Renal cortical epithelial cell (primary cell): Measurements from ENCODE around the gene JDP2. TPM values are rescaled to one million over a fixed set of nuclear protein-coding genes. Genes with fewer than 3 reads are reported as not detected.

Experiments
- DNase-seq: peaks from one replicate; pipeline ENCODE4 v3.0.0-alpha.2; 2011; ENCODE audit warnings: low read depth
- total RNA-seq: library from RNA; depleted of rRNA; stranded (reverse); fragments of >200 nt; gene quantifications from 2 replicates; pipeline ENCODE4 v1.2.3, GENCODE V29; 2014

Gene JDP2
- total RNA-seq, 1 donor from 2014 or later = 27.0 TPM

DNA sequence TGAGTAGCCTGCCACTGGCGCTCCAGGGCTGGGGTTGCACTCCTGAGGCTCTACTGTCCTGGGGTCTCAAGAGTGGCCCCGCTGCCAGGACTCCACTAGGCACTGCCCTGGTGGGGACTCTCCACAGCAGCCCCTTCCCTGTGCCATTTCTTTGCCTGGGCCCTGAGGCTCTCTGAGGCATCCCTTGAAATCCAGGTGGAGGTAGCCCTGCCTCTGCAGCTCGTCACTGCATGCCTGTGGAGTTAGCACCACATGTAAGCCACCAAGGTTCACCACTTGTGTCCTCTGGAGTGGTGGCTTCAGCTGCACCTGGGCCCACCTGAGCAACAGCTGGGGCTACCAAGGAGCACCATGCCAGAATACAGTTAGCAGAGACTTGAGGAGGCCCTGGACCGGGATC lies 54.5 kb downstream of the JDP2 start:
- DNase-seq = no peak

DNA sequence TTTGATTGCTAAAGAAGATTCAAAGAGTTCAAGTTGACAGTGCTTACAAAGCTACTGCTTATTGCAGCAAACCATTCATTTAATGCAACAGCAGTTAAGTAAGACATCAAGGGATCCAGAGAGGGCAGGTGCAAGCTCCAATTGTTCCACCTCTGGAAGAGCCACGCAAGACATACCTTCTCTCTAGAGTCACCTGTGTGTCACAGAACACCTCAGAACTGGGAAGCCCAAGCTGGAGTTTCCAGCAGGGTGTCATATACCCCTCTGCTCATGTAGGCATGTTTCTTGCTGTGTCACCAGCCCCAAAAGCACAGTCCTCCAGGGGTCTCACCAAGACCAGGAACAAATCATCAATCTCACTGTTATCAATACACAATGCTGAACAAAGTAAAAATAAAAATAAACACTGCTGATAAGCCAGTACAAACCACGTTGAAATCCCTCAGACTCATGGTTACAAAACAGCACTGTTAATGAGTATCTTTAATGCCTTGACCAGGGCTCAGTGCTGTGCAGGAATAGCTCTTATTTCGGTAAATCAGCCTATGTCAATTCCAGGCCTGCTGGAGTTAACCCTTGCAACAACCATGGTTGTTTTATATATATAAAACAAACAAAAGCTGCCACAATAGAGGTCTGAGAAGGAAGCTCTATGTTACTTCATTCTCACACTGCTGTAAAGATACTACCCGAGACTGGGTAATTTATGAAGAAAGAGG lies 57.0 kb downstream of the JDP2 start:
- peak; percentile 42 for DNase-seq

DNA sequence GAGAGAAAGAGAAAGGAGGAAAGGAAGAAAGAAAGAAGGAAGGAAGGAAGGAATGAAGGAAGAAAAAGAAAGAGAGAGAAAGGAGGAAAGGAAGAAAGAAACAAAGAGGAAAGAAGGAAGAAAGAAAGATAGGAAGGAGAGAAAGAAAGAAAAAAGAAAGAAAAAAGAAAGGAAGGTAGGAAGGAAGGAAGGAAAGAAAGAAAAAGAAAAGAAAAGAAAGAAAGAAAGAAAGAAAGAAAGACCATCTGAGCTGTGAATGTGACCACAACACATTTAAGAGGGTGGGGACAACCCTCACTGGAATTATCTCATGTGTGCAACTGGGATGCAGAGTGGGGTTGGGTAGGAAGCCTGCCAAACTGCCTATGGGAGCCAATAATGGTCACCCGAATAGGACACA lies 58.5 kb downstream of the JDP2 start:
- no peak for DNase-seq

DNA sequence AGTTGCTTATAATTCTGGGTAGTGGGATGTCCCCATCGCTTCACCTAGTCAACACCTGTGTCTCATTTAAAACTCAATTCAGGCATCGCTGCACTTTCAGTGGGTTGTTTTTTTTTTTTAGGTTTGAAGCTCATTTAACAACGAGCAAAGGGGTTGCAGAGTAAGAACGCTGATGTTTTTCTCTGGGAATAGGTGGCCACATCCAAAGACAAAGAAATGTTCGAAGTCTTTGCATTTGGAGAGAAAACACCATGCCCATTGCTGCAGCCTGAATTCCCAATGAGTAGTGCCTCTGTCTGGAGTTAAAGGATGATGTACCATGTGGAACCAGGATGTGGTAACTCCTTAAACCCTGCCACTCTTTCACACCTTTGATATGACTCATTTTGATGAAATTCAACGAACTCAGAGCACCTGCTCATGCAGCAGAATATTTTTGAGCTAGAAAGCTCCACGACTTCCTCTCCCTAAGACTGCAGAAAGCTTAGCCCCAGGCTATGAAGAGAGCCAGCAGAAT lies 59.4 kb downstream of the JDP2 start:
- peak; percentile 78 for DNase-seq

DNA sequence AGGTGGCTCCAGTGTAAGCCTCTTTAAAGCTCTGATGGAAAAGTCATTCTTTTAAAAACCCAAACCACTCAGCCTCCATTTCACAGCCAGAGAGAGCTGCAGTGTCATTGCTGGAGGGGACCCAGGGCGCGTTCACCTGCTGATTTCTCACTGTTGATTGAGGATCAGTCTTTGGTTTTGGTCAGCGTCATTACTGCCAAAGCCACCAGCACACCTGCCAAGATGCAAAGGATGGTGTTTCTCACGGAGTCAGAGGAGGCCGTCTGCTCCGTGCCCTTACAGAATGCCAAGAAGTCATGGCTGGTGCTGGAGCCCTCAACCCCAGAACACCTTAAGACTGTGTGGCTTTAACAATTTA lies 61.6 kb downstream of the JDP2 start:
- no peak for DNase-seq

DNA sequence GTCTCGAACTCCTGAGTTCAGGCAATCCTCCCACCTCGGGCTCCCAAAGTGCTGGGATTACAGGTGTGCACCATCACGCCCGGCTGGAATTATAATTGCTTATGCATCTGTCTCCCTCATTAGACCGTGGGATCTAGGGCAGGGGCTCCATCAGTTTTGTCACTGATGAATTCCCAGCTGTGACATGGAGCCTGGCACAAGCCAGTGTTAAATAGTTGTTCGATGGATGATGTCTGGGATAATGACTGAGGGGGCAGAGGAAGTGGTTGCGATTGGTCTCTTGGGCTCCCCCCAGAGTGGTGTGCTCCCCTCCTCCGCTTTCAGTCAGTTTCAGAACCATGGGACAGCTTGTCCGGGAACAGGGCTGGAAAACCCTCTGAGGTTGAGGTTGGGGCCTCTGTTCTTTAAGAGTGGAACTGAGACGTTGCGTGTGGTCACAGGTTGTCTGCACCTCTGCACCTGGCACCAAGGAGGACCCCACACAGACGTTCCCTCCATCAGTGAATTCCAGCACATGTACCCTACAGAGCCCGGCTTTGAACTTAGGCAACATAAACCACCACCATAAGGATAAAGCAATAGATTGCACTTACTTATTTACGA lies 63.7 kb downstream of the JDP2 start:
- no peak for DNase-seq

DNA sequence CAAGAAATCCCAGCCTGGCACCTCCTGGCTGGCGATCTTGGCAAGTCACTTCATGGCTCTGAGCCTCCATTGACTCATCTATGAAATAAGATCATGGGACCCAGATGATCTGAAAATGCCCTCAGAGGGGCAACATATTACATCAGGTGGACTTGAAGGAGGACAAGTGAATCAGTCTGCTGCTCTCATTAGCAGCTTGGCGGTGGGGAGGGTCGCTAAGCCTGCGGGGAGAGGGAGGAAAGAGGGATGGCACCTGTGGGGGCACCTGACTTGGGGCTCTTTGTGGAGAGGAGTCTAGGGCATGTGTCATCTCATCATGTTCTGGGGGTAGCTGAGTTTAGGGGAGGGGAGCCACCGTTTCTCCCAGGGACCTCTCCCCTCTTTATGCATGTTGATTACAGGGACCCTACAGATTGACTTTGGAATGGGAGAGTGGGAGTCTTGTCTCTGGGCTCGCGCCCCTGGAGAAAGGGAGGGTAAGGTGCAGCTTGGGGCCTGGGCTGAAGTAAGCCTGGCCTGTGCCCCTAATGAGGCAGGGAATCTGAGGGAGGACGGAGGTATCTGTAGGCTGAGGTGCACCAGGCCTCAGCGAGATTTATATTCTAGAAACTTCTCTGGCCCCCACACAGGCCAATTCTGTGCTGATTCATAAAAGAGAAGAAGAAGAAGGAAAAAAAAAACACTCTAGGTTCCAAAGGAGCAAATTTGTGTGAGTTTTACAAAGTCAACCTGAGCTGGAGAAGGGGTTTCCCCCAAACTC lies 65.2 kb downstream of the JDP2 start:
- no peak for DNase-seq

DNA sequence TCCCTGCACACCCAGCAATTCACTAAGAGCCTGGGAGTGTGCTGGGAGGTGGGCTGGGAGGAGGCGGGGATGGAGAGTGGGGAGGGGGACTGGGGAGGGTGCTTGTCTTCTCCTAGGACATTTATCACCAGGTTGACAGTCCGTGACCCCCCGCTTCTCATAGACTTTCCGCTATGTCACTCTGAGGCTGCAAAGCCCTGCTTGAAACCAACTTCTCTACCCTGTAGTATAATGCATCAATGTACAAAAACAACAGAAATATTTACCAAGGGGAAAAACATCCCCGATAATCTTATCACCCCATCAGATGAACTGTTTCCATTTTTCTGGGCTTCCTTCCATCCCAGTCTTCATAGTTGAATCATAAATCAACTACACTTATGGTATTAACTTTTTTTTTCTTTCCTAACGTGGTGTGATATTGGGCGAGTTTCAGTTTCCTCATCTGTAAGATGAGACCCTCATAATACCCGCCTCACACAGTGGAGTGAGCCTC lies 65.8 kb downstream of the JDP2 start:
- DNase-seq = no peak

DNA sequence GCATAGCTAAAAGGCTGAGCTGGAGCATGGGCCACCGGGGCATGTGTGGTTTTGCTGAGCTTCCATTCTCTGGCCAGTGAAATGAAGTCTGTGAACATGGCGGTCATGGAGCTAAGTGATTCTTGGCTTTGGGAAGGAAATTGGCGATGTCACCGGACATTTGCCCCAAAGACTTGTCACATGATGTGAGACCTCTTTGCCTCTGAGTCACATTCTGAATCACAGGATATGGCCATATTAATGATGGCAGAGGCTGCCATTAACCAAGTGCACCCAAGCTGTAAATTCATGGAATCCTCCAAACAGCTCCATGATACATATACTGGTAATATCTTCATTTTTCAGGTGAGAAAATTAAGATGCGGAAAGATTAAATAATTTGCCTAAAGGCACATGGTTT lies 67.1 kb downstream of the JDP2 start:
- DNase-seq = no peak

DNA sequence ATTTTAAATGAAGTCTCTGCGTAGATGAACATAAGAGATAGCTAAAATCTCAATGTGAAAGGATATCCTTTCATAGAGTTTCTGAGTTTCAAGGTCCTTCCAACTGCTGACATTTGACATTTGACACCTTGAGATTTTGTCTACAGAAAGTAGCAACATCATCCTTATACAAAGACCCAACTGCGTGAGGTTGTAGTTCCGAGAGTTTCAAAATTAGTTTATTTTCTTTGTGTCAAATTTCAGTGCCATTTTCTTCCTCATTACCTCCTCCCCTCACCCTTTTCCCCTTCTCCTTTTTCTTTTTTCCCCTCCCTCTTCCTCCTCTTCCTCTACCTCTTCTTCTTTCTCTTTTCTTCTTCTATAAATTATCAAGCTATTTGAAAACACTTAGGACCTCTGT lies 67.6 kb downstream of the JDP2 start:
- DNase-seq = no peak

DNA sequence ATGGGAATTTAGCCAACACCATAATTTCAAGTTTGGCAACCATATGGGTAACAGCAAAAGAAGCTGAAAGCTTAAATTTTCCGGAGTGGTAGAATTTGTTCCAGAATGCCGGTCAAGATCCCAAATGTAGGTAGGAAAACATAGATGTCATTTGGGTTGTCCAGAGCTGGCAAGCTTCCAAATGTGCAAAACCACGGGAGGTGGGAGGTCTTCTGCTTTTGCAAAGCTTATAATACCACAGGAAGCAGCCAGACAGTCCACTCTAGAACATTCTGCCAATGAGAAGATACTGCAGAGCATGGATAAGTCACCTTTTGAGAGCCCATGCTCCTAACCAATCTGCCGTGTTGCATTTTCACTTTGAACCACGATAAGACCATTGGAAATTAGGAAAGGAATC lies 68.1 kb downstream of the JDP2 start:
- DNase-seq = no peak

DNA sequence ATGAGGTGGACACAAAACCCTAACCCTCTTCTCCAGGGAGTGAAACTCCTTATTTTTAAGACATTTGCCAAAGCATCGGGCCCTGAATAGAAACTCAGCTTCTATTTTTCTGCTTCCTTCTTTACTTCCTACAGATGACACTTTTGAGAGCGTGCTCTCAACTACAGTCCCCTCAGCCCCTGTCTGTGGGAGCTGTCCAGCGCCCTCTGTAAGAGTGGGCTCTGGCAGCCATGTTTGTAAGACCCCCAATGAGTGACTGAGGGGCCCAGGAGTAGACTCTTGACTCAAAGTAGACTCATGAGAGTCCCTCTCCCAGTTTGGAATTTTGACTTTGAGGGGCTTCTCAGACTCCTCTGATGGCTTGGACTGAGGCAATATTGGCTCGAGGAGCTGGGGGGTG lies 68.9 kb downstream of the JDP2 start:
- no peak for DNase-seq

DNA sequence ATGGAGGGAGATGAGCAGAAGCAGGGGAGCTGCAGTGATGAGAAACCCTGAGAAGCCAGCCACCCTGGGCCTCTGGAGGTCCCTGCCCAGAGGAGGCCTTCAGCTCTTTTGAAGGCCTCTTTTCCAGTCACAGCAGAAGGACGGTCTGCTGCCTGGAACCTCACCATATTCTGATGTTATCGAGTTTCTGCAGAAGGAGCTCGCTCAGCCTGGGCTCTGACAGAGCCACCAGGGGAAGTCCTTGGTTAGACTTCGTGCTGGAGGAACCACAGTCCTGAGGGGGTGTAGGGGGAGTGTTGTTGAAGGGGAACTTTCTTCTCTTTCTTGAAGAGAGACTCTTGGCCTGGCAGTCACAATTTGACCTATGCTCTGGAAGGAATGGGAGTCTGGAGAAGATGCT lies 69.4 kb downstream of the JDP2 start:
- DNase-seq = no peak

DNA sequence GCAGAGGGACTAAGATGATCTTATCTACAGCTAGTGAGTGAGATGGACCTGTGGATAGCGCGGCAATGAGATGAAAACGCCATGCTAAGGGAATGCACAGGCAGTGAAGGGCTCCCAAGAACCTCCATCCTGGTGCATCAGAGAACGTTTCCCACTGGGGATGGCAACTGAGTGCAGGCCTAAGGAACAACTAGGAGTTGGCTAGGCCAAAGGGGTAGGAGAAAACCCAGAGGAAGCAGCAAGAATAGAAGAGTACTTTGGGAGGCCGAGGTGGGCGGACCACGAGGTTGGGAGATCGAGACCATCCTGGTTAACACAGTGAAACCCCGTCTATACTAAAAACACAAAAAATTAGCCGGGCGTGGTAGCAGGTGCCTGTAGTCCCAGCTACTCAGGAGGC lies 69.9 kb downstream of the JDP2 start:
- no peak for DNase-seq

DNA sequence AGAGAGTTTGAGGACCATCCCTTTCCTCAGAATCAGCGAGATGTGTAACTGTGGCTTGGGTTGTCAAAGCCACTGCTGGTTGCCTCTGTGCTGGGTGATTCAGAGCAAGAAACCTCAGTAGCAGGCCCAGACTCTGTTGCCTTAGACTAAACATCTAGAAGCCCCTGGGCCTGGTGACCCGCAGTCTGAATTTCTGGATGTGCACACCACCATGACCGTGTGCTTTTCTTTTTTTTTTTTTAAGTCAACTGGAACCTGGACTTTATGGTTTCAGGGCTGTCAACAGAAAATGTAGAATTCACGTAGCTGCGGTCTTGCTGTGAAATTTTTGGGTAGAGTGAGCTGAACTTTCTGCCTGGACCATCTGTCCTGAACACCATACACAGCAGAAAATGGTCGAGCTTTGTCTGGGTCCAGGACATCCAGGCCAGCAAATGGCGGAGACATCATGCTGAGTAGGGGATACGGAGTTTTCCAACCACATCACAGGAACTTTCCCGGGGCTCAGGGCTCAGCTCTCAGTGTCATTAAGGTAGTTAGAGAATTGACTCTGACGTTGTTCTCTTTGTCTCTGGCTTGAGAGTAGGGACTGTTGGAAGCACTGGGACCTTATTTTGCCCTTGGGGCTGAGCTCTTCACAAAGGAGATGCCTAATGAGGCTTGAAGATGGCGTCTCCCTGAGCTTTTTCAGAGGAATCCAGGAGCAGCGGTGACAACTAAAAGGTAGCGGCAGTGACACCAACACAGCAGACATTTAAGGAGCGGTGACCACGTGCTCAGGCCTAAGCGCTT lies 71.5 kb downstream of the JDP2 start:
- DNase-seq = no peak

DNA sequence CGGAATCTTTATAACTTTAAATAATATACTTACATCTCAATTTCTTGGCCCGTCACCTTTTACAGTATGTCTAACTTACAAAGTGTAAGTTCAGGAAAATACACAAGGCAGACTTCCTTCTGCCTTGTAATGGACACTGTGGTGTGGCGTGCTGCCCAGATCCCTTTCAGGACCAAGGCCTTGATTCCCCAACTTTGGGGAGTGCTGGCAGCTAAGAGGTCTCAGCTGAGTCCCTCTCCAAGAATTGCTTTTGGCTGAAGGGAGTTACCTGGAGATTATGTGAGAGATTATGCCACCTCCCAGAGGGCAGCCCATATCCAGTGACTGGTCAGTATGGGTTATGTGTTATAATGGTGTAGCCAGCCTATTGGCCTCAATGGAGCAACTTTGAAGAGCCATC lies 73.3 kb downstream of the JDP2 start:
- DNase-seq = no peak

DNA sequence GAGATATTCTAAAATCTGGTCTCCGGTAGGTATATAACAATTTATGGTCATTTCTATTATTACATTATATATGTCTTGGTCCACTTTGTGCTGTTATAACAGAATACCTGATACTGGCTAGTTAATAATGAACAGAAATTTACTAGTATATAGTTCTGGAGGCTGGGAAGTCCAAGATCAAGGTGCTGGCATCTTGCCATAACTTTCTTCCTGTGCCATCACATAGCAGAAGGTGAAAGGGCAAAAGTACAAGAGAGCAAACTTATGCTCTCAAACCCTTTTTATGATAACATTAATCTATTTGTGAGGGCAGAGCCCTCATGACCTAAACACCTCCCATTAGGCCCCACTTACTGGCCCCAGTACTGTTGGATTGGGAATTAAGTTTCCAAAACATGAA lies 76.6 kb downstream of the JDP2 start:
- DNase-seq = no peak

DNA sequence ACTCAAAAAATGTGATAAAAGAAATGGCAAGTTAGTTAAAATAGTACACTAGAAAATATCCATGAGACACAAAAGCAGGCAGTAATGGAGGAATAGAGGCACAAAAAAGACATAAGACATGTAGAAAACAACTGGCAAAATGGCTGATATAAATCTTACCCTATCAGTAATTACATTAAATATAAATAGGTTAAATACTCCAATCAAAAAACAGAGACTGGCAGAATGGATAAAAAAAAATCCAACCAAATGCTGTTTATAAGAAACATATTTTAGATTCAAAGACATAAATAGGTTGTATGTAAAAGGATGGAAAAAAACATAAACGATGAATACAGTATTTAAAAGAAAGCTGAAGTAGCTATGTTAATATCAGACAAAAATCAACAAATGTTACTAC lies 79.1 kb downstream of the JDP2 start:
- DNase-seq = no peak

DNA sequence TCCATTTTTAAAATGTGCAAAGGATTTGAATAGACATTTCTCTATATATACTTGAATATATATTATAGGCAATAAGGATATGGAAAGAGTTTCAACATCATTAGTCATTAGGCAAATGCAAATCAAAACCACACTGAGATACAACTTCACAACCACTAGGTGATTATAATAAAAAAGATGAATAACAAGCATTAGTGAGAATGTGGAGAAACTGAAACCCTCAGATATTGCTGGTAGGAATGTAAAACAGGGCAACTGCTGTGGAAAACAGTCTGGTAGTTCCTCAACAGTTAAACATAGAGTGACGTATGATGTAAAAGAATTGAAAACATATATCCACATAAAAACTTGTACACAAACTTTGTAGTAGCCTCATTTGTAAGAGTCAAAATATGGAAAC lies 82.7 kb downstream of the JDP2 start:
- no peak for DNase-seq

DNA sequence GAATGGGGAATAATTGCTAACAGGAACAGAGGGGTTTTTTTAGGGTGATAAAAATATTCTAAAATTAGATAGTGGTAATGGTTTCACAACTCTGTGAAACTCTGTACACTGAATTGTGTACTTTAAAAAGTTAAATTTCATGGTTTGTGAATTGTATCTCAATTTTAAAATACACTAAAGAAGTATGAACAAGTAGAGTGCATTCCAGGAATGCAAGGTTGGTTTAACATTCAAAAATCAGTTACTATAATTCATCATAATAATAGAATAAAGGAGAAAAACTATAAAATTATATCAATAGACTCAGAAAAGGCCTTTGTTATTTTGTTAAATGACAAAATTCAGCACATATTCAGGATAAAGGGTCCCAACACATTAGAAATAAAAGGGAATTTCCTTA lies 83.4 kb downstream of the JDP2 start:
- DNase-seq = no peak

DNA sequence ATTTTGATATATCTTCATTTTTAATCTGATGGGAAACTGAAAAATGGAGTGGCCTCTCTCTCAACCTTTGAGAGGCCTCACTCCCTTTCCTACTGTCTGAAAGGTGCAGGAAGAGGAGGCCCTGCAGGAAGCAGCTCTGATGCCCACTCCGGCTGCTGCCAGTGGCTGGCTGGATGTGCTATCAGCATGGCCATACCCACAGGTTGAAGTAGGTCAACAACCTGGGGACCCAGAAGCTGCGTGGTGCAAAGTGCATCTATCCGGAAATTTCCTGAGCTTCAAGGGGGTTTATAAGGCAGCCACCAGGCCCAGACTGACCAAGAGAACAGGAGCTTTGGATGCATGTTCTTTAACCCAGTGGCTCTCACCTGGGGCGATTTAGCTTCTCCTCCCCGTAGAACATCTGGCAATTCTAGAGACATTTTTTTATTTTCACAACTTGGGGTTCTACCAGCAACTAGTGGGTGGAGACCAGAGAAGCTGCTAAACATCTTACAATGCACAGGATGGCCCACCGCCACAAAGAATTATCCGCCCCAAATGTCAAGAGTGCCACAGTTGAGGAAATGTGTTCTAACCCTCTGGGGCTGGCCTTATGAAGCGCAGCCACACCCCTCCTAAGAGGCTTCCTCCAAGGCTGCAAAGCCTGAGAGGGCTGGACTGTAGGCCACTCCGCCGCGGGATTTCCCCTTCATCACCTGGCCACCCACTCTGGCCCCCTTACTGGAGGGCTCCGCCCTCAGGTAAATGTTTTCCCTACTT lies 86.3 kb downstream of the JDP2 start:
- no peak for DNase-seq
